Measurements from ENCODE around the gene ELAPOR2. TPM values are rescaled to one million over a fixed set of nuclear protein-coding genes. Genes with fewer than 3 reads are reported as not detected.
"Not testable (repeated sequence)": the region's sequence is repeated elsewhere in the genome, so short reads cannot be mapped to it uniquely, and the experiment has no call there.

The ELAPOR2 gene
- total and polyA plus RNA-seq, 9 of the 15 experiments (the other 6 are each of a cell fraction or from before 2014, with no cell fraction given), result 9.2 to 72.0 (median 35.0) TPM

GRCh38 chr7:87044713-87045112 is 14.7 kb downstream of the ELAPOR2 start:
- H3K9ac ChIP-seq (ENCODE audit: insufficient read depth in 1 of 2, low read depth in 2 of 2, low read length in 2 of 2); H2AFZ ChIP-seq (ENCODE audit: low read depth, low read length); CTCF ChIA-PET (ENCODE audit: low intra/inter-chr PET ratio); H3K4me3 ChIP-seq; H3K4me2 ChIP-seq (ENCODE audit: insufficient read depth, low read length); intact Hi-C loops (cut with micrococcal nuclease); DNase-seq (ENCODE audit: extremely low read depth in 1 of 4, low spot score in 3 of 4); H3K79me2 ChIP-seq (ENCODE audit: control insufficient read depth, insufficient read depth, low read length); H3K4me1 ChIP-seq (replicated peaks in 1 of 2; ENCODE audit: control insufficient read depth in 2 of 2, insufficient read depth in 2 of 2, low read length in 2 of 2); ATAC-seq; H3K9me1 ChIP-seq (ENCODE audit: control insufficient read depth, insufficient read depth, low read length); H3K36me3 ChIP-seq (ENCODE audit: control insufficient read depth, insufficient read depth, low read length); H3K27ac ChIP-seq (ENCODE audit: extremely low read depth, low read depth, low read length); in situ Hi-C loops (cut with MboI); POLR2A ChIA-PET; H4K20me1 ChIP-seq (replicated peaks; ENCODE audit: control insufficient read depth, insufficient read depth, low read length); H3K27me3 ChIP-seq (ENCODE audit: control insufficient read depth in 2 of 2, insufficient read depth in 2 of 2, low read length in 2 of 2); BruUV-seq (replicated peaks); H3K9me3 ChIP-seq (replicated peaks; ENCODE audit: control insufficient read depth, insufficient read depth, low read depth, low read length); FAIRE-seq: not testable (repeated sequence)
- WGBS (ENCODE audit: insufficient coverage, low coverage, missing lambda C conversion rate), result 67% methylated on average over 1 of the region's 2 CpGs
- TF ChIP-seq, protein P1, sequence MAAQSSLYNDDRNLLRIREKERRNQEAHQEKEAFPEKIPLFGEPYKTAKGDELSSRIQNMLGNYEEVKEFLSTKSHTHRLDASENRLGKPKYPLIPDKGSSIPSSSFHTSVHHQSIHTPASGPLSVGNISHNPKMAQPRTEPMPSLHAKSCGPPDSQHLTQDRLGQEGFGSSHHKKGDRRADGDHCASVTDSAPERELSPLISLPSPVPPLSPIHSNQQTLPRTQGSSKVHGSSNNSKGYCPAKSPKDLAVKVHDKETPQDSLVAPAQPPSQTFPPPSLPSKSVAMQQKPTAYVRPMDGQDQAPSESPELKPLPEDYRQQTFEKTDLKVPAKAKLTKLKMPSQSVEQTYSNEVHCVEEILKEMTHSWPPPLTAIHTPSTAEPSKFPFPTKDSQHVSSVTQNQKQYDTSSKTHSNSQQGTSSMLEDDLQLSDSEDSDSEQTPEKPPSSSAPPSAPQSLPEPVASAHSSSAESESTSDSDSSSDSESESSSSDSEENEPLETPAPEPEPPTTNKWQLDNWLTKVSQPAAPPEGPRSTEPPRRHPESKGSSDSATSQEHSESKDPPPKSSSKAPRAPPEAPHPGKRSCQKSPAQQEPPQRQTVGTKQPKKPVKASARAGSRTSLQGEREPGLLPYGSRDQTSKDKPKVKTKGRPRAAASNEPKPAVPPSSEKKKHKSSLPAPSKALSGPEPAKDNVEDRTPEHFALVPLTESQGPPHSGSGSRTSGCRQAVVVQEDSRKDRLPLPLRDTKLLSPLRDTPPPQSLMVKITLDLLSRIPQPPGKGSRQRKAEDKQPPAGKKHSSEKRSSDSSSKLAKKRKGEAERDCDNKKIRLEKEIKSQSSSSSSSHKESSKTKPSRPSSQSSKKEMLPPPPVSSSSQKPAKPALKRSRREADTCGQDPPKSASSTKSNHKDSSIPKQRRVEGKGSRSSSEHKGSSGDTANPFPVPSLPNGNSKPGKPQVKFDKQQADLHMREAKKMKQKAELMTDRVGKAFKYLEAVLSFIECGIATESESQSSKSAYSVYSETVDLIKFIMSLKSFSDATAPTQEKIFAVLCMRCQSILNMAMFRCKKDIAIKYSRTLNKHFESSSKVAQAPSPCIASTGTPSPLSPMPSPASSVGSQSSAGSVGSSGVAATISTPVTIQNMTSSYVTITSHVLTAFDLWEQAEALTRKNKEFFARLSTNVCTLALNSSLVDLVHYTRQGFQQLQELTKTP (IDR thresholded peaks at IDR 0.05; ENCODE audit: low read depth in 1 of 2, partially characterized antibody in 2 of 2), result peak in 1 of 2 experiments; percentile 92

Data from K562 (cell line).